AG04450 (cell line): ENCODE data around the gene POLR3A. TPM values are rescaled to one million over a fixed set of nuclear protein-coding genes. Genes with fewer than 3 reads are reported as not detected.

Experiments
- CTCF ChIA-PET: fragments of 300-600, 350-600 bp; formaldehyde crosslinking; extraction: SDS; loops from one replicate; lab custom pipeline; 2022; ENCODE audit warnings: antibody characterized with exemption, inconsistent platforms; lab: Charles Lee
- POLR2A ChIA-PET: fragments of 350-600 bp; formaldehyde crosslinking; extraction: SDS; loops from one replicate; lab custom pipeline; 2021; ENCODE audit warnings: antibody characterized with exemption, inconsistent platforms; lab: Yijun Ruan, JAX
- DNase-seq: peaks from one replicate; pipeline ENCODE4 v3.0.0-alpha.2; 2011; ENCODE audit warnings: low read depth, low spot score
- H3K27ac ChIP-seq: one replicate; pipeline ENCODE4 v1.5.1; 2012; ENCODE audit warnings: low read depth, low read length, control low read depth
- H3K27me3 ChIP-seq: one replicate; pipeline ENCODE4 v1.6.0; 2012; ENCODE audit warnings: low read length; ENCODE audit not compliant: control insufficient read depth, insufficient read depth
- H3K4me3 ChIP-seq: 2 replicates; pipeline ENCODE4 v1.5.1; 2011; ENCODE audit warnings: mild to moderate bottlenecking, low read depth, low read length, control low read depth
- H3K9me3 ChIP-seq: 2 replicates; pipeline ENCODE4 v1.5.1; 2012; ENCODE audit warnings: low read length; ENCODE audit not compliant: control insufficient read depth, insufficient read depth
- CTCF ChIP-seq: IDR thresholded peaks from 2 replicates; pipeline ENCODE4 v1.5.1; 2011; ENCODE audit warnings: low read depth, low read length, control low read depth, inconsistent platforms
- polyA plus RNA-seq: library from polyadenylated mRNA; depleted of rRNA; stranded (reverse); fragments of >200 nt; gene quantifications from 2 replicates; pipeline ENCODE4 v1.2.3, GENCODE V29; 2011

POLR3A gene
- polyA plus RNA-seq, 1 experiment = 16.3 TPM

- Histone ChIP-seq H3K27me3 (no peaks in the 10 kb centered on the region), H3K4me3 (peak overlapping the region; percentile 41), H3K27ac (no peak overlapping the region), H3K9me3 (no peaks in the 10 kb centered on the region; the same call in 1 of the 2 replicates)
- POLR2A ChIA-PET = interaction anchor here (1.5 kb wide), 1 partner anchor 9 kb away, joined by 5 read pairs; no protein-coding TSS in a partner anchor
- no peak for TF ChIP-seq CTCF
- CTCF ChIA-PET = no interaction called here
- no peak for DNase-seq
Observed at GRCh38 chr10:78033387-78033636, 4.0 kb upstream of the POLR3A start.

GRCh38 chr10:78028438-78029268 is 662 bp downstream of the POLR3A start:
- H3K4me3 ChIP-seq = peak overlapping the region; percentile 100
- H3K9me3 ChIP-seq = no peaks in the 10 kb centered on the region
- no peak for TF ChIP-seq CTCF
- peak overlapping the region; percentile 68 for H3K27ac ChIP-seq
- no peak for DNase-seq
- no peaks in the 10 kb centered on the region for H3K27me3 ChIP-seq
- ChIA-PET POLR2A (no interaction called here), CTCF (interaction anchor here (0.6 to 1.5 kb wide), 4 partner anchors 18 to 1166 kb away, joined by 3 read pairs; no protein-coding TSS in a partner anchor)

- CTCF ChIA-PET = no interaction called here
- H3K4me3 ChIP-seq = no peak overlapping the region
- DNase-seq = no peak
Observed at GRCh38 chr10:78025685-78026364, 3.5 kb downstream of the POLR3A start.

GRCh38 chr10:78023741-78024140 is 5.6 kb downstream of the POLR3A start:
- H3K27me3 ChIP-seq = no peaks in the 10 kb centered on the region
- no peak for DNase-seq
- H3K27ac ChIP-seq = no peak overlapping the region
- H3K9me3 ChIP-seq = no peaks in the 10 kb centered on the region
- CTCF ChIA-PET = no interaction called here
- TF ChIP-seq CTCF = no peak
- H3K4me3 ChIP-seq = no peak overlapping the region
- POLR2A ChIA-PET = no interaction called here

More at GRCh38 chr10:78025685-78026364, 3.5 kb downstream of the POLR3A start:
- no peak for TF ChIP-seq CTCF
- Histone ChIP-seq H3K27ac (peak overlapping the region; percentile 57), H3K27me3 (no peaks in the 10 kb centered on the region), H3K9me3 (no peaks in the 10 kb centered on the region)
- POLR2A ChIA-PET = no interaction called here

- ChIA-PET CTCF (no interaction called here), POLR2A (no interaction called here)
- no peaks in the 10 kb centered on the region for H3K9me3 ChIP-seq
- no peak for TF ChIP-seq CTCF
- DNase-seq = no peak
- no peaks in the 10 kb centered on the region for H3K27me3 ChIP-seq
- H3K27ac ChIP-seq = no peak overlapping the region
- H3K4me3 ChIP-seq = no peak overlapping the region
Observed at GRCh38 chr10:78021201-78021600, 8.1 kb downstream of the POLR3A start.
